ENCODE data around the gene PCED1A. TPM values are rescaled to one million over a fixed set of nuclear protein-coding genes. Genes with fewer than 3 reads are reported as not detected.

Gene PCED1A
- total RNA-seq, 2 donors from 2014 or later = 40.2 to 46.5 TPM

DNA sequence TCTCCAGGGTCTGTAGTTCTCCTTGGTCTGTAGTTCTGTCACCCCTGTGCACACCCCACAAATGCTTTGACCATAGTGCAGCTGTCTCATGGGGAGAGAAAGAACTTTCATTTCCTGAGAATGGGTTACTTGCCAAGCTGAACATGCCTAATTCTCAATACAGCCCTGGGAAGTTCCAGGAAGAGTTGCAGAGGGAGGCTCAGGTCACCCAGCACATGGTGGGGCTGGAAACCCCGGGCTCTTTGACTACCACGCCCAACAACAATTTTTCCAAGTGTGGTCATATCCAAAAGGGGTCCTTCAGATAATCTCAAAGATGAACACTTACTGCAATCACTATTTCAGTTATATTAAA lies 30.6 kb upstream of the PCED1A start:
- H3K36me3 ChIP-seq (ENCODE audit: control insufficient read depth, insufficient read depth, low read length) = no peaks in the 10 kb centered on the region
- peaks cover 9% of the 10 kb centered on the region for H3K4me1 ChIP-seq (ENCODE audit: control insufficient read depth, insufficient read depth, low read length)
- no peak overlapping the region for H3K4me3 ChIP-seq (ENCODE audit: low read length)
- H3K27ac Mint-ChIP-seq = no peak overlapping the region
- peaks cover 18% of the 10 kb centered on the region for H3K4me1 Mint-ChIP-seq
- TF ChIP-seq, protein P1, sequence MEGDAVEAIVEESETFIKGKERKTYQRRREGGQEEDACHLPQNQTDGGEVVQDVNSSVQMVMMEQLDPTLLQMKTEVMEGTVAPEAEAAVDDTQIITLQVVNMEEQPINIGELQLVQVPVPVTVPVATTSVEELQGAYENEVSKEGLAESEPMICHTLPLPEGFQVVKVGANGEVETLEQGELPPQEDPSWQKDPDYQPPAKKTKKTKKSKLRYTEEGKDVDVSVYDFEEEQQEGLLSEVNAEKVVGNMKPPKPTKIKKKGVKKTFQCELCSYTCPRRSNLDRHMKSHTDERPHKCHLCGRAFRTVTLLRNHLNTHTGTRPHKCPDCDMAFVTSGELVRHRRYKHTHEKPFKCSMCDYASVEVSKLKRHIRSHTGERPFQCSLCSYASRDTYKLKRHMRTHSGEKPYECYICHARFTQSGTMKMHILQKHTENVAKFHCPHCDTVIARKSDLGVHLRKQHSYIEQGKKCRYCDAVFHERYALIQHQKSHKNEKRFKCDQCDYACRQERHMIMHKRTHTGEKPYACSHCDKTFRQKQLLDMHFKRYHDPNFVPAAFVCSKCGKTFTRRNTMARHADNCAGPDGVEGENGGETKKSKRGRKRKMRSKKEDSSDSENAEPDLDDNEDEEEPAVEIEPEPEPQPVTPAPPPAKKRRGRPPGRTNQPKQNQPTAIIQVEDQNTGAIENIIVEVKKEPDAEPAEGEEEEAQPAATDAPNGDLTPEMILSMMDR (conservative IDR thresholded peaks at IDR 0.05) = no peak
- peaks cover under 1% of the 10 kb centered on the region for H3K36me3 Mint-ChIP-seq (ENCODE audit: low read depth)
- H3K9ac ChIP-seq (ENCODE audit: extremely low read depth, low read length, poor library complexity, severe bottlenecking) = no peak overlapping the region
- no peaks in the 10 kb centered on the region for H3K9me3 ChIP-seq (ENCODE audit: control insufficient read depth, low read length)
- DNase-seq = no peak
- no peaks in the 10 kb centered on the region for H3K9me3 Mint-ChIP-seq
- H3K27me3 Mint-ChIP-seq (ENCODE audit: insufficient read depth) = peaks cover 20% of the 10 kb centered on the region
- peaks cover 19% of the 10 kb centered on the region for H3K27me3 ChIP-seq (ENCODE audit: control insufficient read depth, insufficient read depth, low read length, poor library complexity, severe bottlenecking)
- H3K27ac ChIP-seq (ENCODE audit: low read depth, low read length) = no peak overlapping the region
- H3K4me3 Mint-ChIP-seq = no peak overlapping the region
- 90% methylated on average over 2 of the region's 2 CpGs; no CpG with 5 or more reads in 1 of the 2 experiments for WGBS, 2 experiments (ENCODE audit: insufficient coverage in 1 of 2, insufficient read length in 1 of 2)

DNA sequence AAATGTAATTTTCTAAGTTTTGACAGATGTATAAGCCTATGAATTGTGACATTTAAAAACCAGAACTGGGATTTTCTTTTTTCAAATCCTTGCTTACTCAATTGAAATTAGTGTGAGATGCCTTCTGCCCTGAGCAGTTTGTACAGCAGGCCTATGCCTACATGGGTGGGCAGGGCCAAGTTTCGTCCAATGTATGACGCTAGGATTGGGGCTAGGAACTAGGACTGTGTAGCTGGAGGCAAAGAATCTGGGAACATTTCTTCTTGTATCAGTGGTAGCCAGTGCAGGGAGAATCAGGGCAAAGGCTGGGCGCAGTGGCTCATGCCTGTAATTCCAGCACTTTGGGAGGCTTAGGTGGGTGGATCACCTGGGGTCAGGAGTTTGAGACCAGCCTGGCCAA lies 28.9 kb upstream of the PCED1A start:
- H3K27ac Mint-ChIP-seq = no peak overlapping the region
- H3K9me3 ChIP-seq (ENCODE audit: control insufficient read depth, low read length) = no peaks in the 10 kb centered on the region
- H3K36me3 ChIP-seq (ENCODE audit: control insufficient read depth, insufficient read depth, low read length) = no peaks in the 10 kb centered on the region
- H3K4me3 ChIP-seq (ENCODE audit: low read length) = no peak overlapping the region
- DNase-seq = no peak
- H3K27me3 Mint-ChIP-seq (ENCODE audit: insufficient read depth) = peaks cover 20% of the 10 kb centered on the region
- no peak overlapping the region for H3K9ac ChIP-seq (ENCODE audit: extremely low read depth, low read length, poor library complexity, severe bottlenecking)
- H3K4me1 Mint-ChIP-seq = peaks cover 6% of the 10 kb centered on the region
- WGBS, 2 experiments (ENCODE audit: insufficient coverage in 1 of 2, insufficient read length in 1 of 2) = 84 to 91% methylated on average over 2 to 3 of the region's 3 CpGs
- peaks cover 10% of the 10 kb centered on the region for H3K36me3 Mint-ChIP-seq (ENCODE audit: low read depth)
- H3K27me3 ChIP-seq (ENCODE audit: control insufficient read depth, insufficient read depth, low read length, poor library complexity, severe bottlenecking) = peaks cover 19% of the 10 kb centered on the region
- no peak overlapping the region for H3K4me3 Mint-ChIP-seq
- no peak overlapping the region for H3K27ac ChIP-seq (ENCODE audit: low read depth, low read length)
- TF ChIP-seq, protein P1 (conservative IDR thresholded peaks at IDR 0.05) = no peak
- no peaks in the 10 kb centered on the region for H3K9me3 Mint-ChIP-seq
- no peaks in the 10 kb centered on the region for H3K4me1 ChIP-seq (ENCODE audit: control insufficient read depth, insufficient read depth, low read length)

DNA sequence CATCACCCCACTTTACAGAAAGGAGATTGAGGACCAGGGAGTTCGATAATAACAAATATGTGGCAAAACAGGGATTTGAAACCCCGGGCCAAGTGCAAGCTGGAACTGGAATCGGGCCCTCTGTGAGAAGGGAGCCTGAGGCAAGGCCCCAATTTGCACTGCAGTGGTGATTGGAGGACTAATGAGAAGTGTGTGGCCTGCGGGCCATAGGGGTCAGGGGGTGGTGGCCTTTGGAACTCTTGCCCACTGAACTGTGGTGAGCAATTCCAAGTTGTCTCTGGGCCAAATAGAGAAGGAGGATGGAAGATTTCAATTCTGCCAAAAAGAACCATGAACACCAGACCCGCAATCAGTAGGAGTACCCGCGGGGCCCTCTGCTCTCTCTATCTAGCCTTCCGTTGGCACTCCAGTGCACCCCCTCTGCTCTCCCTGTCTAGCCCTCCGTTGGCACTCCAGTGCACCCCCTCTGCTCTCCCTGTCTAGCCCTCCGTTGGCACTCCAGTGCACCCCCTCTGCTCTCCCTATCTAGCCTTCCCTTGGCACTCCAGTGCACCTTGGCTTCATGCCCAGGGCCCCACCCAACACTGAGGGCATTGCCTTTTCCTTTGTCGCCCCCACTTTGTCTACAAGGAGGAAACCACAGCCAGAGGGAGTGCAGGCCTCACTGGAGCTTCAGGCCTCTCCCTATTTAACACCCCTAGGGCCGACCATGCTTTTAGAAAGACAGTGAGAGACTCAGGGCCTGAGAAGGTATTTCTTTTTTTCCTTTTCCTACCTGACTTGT lies 26.8 kb upstream of the PCED1A start:
- H3K36me3 Mint-ChIP-seq (ENCODE audit: low read depth) = peaks cover 12% of the 10 kb centered on the region
- no peaks in the 10 kb centered on the region for H3K9me3 Mint-ChIP-seq
- no peak overlapping the region for H3K4me3 Mint-ChIP-seq
- Histone ChIP-seq H3K36me3 (ENCODE audit: control insufficient read depth, insufficient read depth, low read length) (no peaks in the 10 kb centered on the region), H3K9ac (ENCODE audit: extremely low read depth, low read length, poor library complexity, severe bottlenecking) (no peak overlapping the region), H3K4me3 (ENCODE audit: low read length) (no peak overlapping the region), H3K4me1 (ENCODE audit: control insufficient read depth, insufficient read depth, low read length) (no peaks in the 10 kb centered on the region), H3K27me3 (ENCODE audit: control insufficient read depth, insufficient read depth, low read length, poor library complexity, severe bottlenecking) (peaks cover 11% of the 10 kb centered on the region), H3K9me3 (ENCODE audit: control insufficient read depth, low read length) (no peaks in the 10 kb centered on the region), H3K27ac (ENCODE audit: low read depth, low read length) (no peak overlapping the region)
- H3K4me1 Mint-ChIP-seq = peaks cover 4% of the 10 kb centered on the region
- H3K27me3 Mint-ChIP-seq (ENCODE audit: insufficient read depth) = peaks cover 17% of the 10 kb centered on the region
- TF ChIP-seq, protein P1 (conservative IDR thresholded peaks at IDR 0.05) = no peak
- no peak overlapping the region for H3K27ac Mint-ChIP-seq
- WGBS, 2 experiments (ENCODE audit: insufficient coverage in 1 of 2, insufficient read length in 1 of 2) = 92 to 96% methylated on average over 7 to 12 of the region's 12 CpGs
- no peak for DNase-seq

Measured in endodermal cell (in vitro differentiated cells).